Muscle of leg (tissue), 11 donors: ENCODE data around the gene SULT6B1. TPM values are rescaled to one million over a fixed set of nuclear protein-coding genes. Genes with fewer than 3 reads are reported as not detected.
"Not testable (repeated sequence)": the region's sequence is repeated elsewhere in the genome, so short reads cannot be mapped to it uniquely, and the experiment has no call there.

ENCODE experiments used
- DNase-seq: peaks from one replicate; pipeline ENCODE4 v3.0.0; 2013
- H3K27ac ChIP-seq: one replicate; pipeline ENCODE4 v1.5.1; 2013; ENCODE audit warnings: mild to moderate bottlenecking, low read length, control low read depth
- H3K27me3 ChIP-seq: one replicate; pipeline ENCODE4 v1.6.1; 2013; ENCODE audit warnings: low read length; ENCODE audit not compliant: control insufficient read depth, insufficient read depth
- H3K36me3 ChIP-seq: one replicate; pipeline ENCODE4 v1.6.1; 2013; ENCODE audit warnings: low read length; ENCODE audit not compliant: control insufficient read depth, insufficient read depth
- H3K4me1 ChIP-seq: one replicate; pipeline ENCODE4 v1.6.1; 2013; ENCODE audit warnings: low read length; ENCODE audit not compliant: control insufficient read depth, insufficient read depth
- H3K4me3 ChIP-seq: one replicate; pipeline ENCODE4 v1.5.1; 2013; ENCODE audit warnings: low read length, control low read depth
- H3K9me3 ChIP-seq: replicated peaks from 2 replicates; pipeline ENCODE4 v1.6.1; 2013; ENCODE audit warnings: low read depth, low read length; ENCODE audit not compliant: control insufficient read depth
- WGBS: methylation state at CpG from one replicate; pipeline ENCODE4 v1.1.5; 2013; ENCODE audit warnings: missing lambda C conversion rate; ENCODE audit not compliant: insufficient coverage; 5-methylcytosine and 5-hydroxymethylcytosine counted together
- polyA plus RNA-seq, 8 donors: library from polyadenylated mRNA; unstranded; fragments of 120-200 nt; gene quantifications; one replicate each; pipeline versions ENCODE4 v1.2.1 to v1.2.3, GENCODE V29; 2013; ENCODE audit warnings: inconsistent platforms in 1 of 8, low replicate concordance in 1 of 8; ENCODE audit not compliant: insufficient read length in 8 of 8, insufficient read depth in 1 of 8
- total RNA-seq: library from RNA; stranded (reverse); fragments of 120-200 nt; gene quantifications from one replicate; pipeline ENCODE4 v1.2.4, GENCODE V29; 2013

Gene SULT6B1
- total and polyA plus RNA-seq, 9 donors = not detected

DNA sequence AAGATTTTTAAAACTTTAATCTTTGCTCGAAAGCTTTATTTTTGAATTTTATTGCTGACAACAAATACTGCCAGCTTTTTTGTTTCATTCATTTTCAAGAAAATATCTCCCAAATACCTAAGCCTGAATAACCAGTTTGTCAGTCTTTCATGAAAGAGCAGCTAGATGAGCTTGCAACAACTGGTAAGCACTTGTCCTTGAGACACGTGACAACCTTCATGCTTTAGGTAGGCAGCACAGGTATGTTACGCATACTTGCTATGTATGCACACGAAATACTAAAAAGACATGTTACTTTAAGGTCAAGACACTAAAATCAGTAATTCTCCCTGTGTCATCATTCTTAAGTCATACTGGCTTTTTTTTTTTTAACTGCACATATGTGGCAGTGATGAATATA, 30.6 kb upstream of the SULT6B1 start:
- H3K4me3 ChIP-seq = no peak overlapping the region
- no peak for DNase-seq
- H3K27ac ChIP-seq = no peak overlapping the region
- H3K27me3 ChIP-seq = no peaks in the 10 kb centered on the region
- no peaks in the 10 kb centered on the region for H3K9me3 ChIP-seq
- peaks cover 30% of the 10 kb centered on the region for H3K36me3 ChIP-seq
- WGBS = 96% methylated on average over 3 of the region's 4 CpGs
- H3K4me1 ChIP-seq = no peaks in the 10 kb centered on the region

DNA sequence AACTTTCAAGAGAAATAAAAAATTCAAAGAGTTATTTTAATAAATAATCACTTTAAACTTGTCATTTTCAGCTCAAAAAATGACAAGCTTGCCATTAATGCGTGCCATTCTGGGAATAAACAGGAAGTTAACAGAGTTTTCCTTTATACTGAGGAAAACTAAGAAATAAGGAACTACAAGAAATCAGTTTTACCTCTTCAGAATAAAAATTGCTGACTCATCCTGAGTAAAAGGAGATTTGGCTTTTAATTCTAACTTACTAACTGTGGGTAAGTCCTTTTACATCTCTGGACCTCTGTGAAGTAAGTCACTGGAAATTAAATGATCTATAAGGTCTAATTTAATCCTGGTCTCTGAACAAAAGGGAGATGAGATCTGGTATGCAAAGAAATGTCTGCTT, 26.8 kb upstream of the SULT6B1 start:
- Histone ChIP-seq H3K27ac (no peak overlapping the region), H3K27me3 (no peaks in the 10 kb centered on the region), H3K9me3 (no peaks in the 10 kb centered on the region), H3K4me3 (no peak overlapping the region), H3K4me1 (no peaks in the 10 kb centered on the region), H3K36me3 (peaks cover 34% of the 10 kb centered on the region)
- peak; percentile 17 for DNase-seq
- WGBS = no CpG with 5 or more reads among the region's 1 CpG

DNA sequence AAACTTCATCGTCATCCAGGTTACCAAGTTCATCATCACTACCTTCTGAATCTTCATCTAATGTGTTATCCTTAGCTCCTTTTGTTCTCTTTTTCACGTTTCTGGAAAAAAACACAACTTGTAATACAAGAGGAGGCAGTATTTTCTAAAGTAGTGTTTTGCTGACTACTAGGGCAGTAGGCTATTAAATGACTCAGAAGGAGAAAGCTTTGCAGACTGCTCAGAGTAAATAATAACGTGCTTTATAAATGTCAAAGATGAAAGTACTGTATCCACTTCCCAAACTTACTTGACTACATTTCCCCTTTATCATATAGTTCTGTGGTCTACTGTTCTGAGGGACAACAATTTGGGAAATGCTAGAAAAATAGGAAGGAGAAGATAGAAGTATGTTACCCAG, 23.5 kb upstream of the SULT6B1 start:
- H3K27ac ChIP-seq = no peak overlapping the region
- DNase-seq = no peak
- H3K4me3 ChIP-seq = no peak overlapping the region
- no peaks in the 10 kb centered on the region for H3K27me3 ChIP-seq
- H3K36me3 ChIP-seq = peaks cover 39% of the 10 kb centered on the region
- H3K9me3 ChIP-seq = peaks cover 18% of the 10 kb centered on the region
- no CpG with 5 or more reads among the region's 3 CpGs for WGBS
- H3K4me1 ChIP-seq = no peaks in the 10 kb centered on the region

DNA sequence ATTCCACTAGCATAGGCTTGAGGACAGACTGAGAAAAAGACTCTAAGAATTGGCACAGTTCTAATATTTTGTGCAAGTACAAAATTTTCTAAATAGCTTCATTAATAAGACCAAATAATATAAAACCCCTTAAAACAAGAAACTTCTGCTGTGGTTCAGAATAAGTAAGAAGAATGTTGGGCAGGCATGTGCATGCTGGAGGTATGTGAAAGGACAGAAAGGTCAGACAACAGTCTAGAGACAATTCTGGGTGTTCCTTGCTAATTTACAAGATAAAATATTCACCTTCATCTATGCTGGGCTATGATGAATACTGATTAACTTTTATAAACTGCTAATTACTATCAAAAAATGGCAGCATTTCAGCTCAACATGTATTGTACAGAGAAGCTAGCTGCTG, 22.7 kb upstream of the SULT6B1 start:
- H3K4me1 ChIP-seq = no peaks in the 10 kb centered on the region
- H3K27ac ChIP-seq = no peak overlapping the region
- peaks cover 39% of the 10 kb centered on the region for H3K36me3 ChIP-seq
- peaks cover 23% of the 10 kb centered on the region for H3K9me3 ChIP-seq
- H3K4me3 ChIP-seq = no peak overlapping the region
- no peaks in the 10 kb centered on the region for H3K27me3 ChIP-seq
- no peak for DNase-seq

DNA sequence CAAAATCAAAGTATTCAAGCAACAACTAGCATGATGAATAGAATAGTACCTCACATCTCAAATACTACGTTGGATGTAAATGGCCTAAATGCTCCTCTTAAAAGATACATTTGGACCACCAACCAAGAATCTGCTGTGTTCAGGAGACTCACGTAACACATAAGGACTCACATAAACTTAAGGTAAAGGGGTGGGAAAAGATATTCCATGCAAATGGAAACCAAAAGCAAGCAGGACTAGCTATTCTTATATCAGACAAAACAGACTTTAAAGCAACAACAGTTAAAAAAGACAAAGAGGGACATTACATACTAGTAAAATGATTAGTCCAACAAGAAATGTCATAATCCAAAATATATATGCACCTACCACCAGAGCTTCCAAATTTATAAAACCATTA, 18.3 kb upstream of the SULT6B1 start:
- not testable (repeated sequence) for H3K4me3 ChIP-seq, H3K27me3 ChIP-seq, H3K27ac ChIP-seq, DNase-seq, H3K4me1 ChIP-seq
- WGBS = no CpG with 5 or more reads among the region's 2 CpGs
- peaks cover 35% of the 10 kb centered on the region for H3K36me3 ChIP-seq
- H3K9me3 ChIP-seq = peaks cover 35% of the 10 kb centered on the region

DNA sequence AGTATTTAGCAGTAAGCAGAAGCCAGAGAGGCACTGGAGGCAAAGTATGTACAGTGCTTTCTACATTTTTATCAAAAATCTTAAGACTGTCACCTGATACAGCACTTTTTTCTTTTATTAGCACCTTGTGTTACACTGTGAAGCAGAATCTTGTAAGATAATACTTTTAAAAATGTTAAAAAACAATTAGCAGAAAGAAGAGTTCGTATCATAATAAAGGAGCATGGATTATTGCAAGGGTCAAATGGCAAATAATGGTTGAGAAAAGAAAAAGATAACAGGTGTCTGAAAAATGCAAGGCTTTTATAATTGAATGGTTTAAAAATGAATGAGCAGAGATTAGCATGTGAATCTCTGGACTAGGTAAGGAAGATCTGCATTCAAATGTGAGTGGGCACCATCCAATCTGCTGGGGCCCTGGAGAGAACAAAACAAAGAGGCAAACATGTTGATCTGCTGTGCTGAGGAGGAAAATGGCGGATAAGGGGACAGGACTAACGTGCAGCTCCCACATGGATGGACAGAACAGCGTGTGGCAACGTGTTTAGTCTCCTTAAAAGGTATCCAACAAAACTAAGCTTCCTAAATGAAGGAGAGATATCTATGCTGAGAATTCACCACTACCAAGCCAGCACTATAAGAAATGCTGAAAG, 17.3 kb upstream of the SULT6B1 start:
- 89% methylated on average over 1 of the region's 5 CpGs for WGBS
- no peaks in the 10 kb centered on the region for H3K4me1 ChIP-seq
- H3K27me3 ChIP-seq = no peaks in the 10 kb centered on the region
- H3K36me3 ChIP-seq = peaks cover 30% of the 10 kb centered on the region
- no peak for DNase-seq
- H3K4me3 ChIP-seq = no peak overlapping the region
- no peak overlapping the region for H3K27ac ChIP-seq
- peaks cover 35% of the 10 kb centered on the region for H3K9me3 ChIP-seq

DNA sequence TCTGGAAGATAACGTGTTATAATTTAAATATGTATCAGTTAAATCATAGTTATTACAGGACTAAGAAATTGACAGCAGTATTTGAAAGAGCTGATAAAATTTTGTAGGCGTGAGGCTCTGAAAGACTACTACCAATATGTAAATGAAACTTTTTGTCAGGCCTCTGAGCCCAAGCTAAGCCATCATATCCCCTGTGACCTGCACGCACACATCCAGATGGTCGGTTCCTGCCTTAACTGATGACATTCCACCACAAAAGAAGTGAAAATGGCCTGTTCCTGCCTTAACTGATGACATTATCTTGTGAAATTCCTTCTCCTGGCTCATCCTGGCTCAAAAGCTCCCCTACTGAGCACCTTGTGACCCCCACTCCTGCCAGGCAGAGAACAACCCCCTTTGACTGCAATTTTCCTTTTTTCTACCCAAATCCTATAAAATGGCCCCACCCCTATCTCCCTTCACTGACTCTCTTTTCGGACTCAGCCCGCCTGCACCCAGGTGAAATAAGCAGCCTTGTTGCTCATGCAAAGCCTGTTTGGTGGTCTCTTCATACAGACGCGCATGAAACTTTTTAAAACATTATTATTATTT, 16.7 kb upstream of the SULT6B1 start:
- 93% methylated on average over 4 of the region's 8 CpGs for WGBS
- Histone ChIP-seq H3K9me3 (peaks cover 35% of the 10 kb centered on the region), H3K36me3 (peaks cover 33% of the 10 kb centered on the region)
- not testable (repeated sequence) for H3K4me1 ChIP-seq, DNase-seq, H3K27me3 ChIP-seq, H3K4me3 ChIP-seq, H3K27ac ChIP-seq

DNA sequence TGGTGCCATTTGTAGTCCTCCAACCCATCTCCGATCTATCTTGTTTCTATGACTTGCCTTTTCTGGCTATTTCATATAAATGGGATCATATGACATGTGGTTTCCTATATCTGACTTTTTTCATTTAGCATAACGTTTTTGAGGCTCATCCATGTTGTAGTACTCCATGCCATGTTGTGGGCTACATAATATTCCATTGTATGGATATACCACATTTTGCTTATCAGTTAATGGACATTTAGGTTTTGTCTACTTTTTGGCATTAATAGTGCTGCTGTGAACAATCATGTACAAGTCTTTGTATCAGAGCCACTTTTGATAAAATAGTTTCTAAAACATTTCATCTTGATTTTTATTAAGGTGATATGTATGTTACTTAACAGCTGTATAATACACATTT, 15.2 kb upstream of the SULT6B1 start:
- peaks cover 27% of the 10 kb centered on the region for H3K36me3 ChIP-seq

DNA sequence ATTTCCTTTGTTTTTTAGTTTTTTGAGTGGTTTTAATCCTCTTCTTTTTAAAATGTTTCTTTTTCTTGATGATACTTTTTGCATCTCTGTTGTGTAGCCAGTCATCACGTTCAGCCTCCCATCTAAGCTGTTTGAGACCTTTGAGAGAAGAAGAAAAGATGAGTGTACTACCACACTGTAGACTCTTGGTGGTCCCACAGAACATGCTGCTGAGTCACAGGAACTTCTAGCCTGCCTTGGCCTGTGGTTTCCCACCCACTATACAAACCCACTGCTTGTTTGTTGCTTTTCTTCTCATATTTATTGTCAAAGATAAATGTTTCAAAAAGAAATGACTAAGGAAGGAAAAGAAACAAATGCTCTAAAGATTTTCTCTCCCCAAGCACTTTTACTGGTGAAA, 13.3 kb upstream of the SULT6B1 start:
- Histone ChIP-seq H3K4me3 (no peak overlapping the region), H3K36me3 (peaks cover 27% of the 10 kb centered on the region), H3K27ac (no peak overlapping the region), H3K4me1 (peaks cover 10% of the 10 kb centered on the region), H3K9me3 (peaks cover 17% of the 10 kb centered on the region), H3K27me3 (no peaks in the 10 kb centered on the region)
- DNase-seq = no peak
- no CpG with 5 or more reads among the region's 1 CpG for WGBS

More for the DNA sequence above, 15.2 kb upstream of the SULT6B1 start:
- Histone ChIP-seq H3K4me1 (no peaks in the 10 kb centered on the region), H3K27me3 (no peaks in the 10 kb centered on the region), H3K4me3 (no peak overlapping the region), H3K9me3 (peaks cover 27% of the 10 kb centered on the region), H3K27ac (no peak overlapping the region)
- no peak for DNase-seq
- no CpG with 5 or more reads among the region's 2 CpGs for WGBS

DNA sequence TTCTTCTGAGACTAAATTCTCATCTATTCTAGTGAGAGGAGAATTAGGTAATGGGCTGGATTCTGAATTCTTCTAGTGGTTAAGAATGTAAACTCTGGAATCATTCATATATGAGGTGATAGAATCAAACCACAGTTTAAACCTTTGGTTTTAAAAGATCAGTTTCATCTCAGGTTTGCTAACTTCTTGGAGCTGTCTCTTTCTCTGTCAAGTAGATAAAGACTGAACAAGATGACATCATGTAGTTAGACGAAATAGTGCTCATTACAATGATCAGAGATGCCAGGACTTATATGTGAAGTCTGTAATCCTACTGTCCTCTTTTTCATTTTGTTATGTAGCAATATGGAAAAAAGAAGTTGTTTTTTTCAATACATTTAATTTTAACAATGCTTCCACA, 12.7 kb upstream of the SULT6B1 start:
- no CpG with 5 or more reads among the region's 1 CpG for WGBS

DNA sequence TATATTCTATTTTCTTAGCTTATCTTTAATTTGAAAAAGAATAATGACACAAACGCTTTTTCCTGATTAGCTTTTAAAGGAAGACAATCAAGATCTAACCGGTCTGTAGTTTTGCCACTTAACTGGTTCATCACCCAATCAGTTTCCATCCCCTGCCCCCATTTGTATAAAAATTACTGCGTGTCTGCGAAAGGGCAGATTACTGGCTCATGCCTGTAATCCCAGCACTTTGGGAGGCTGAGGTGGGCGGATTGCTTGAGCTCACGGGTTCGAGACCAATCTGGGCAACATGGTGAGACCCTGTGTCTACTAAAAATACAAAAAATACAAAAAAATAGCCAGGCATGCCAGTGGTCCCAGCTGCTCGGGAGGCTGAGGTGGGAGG, 10.2 kb upstream of the SULT6B1 start:
- no peak for DNase-seq
- H3K4me1 ChIP-seq = peaks cover 13% of the 10 kb centered on the region
- H3K9me3 ChIP-seq = peaks cover 3% of the 10 kb centered on the region
- no peak overlapping the region for H3K27ac ChIP-seq
- H3K36me3 ChIP-seq = peaks cover 12% of the 10 kb centered on the region
- H3K4me3 ChIP-seq = no peak overlapping the region
- WGBS = 100% methylated on average over 1 of the region's 8 CpGs
- H3K27me3 ChIP-seq = no peaks in the 10 kb centered on the region

More for the DNA sequence above, 12.7 kb upstream of the SULT6B1 start:
- peaks cover 24% of the 10 kb centered on the region for H3K36me3 ChIP-seq
- H3K27ac ChIP-seq = no peak overlapping the region
- H3K9me3 ChIP-seq = peaks cover 12% of the 10 kb centered on the region
- peaks cover 10% of the 10 kb centered on the region for H3K4me1 ChIP-seq
- no peaks in the 10 kb centered on the region for H3K27me3 ChIP-seq
- H3K4me3 ChIP-seq = no peak overlapping the region
- DNase-seq = no peak
